HG03342 (cell line): ENCODE results near the gene KRTAP16-1.
"Not testable (repeated sequence)": the region's sequence is repeated elsewhere in the genome, so short reads cannot be mapped to it uniquely, and the experiment has no call there.

ENCODE experiments used
- ATAC-seq: cut with Tn5 transposase; IDR thresholded peaks from one replicate; pipeline ENCODE4 v1.9.1; 2021; ENCODE audit warnings: mild to moderate bottlenecking, moderate library complexity; ENCODE audit not compliant: unreplicated experiment

Gene KRTAP16-1

DNA sequence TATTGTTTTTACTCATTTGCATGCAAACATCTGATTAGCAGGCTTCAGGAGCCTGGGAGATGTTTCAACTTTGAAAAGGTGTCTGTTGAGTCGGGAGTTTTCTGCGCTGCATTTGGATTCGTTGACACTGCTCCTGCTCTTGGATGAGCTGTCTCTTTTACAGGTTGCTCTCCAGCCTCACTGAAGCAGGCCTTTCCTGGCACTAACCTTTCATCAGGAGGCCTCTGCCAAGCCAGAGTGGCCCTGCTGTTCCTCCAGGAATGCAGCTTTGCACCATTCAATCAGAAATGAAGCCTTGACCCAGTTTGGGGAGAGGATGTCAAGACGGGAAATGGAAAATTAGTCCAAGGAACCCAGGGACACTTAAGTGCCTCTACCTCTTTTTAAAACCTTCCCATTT is 6.1 kb downstream of the KRTAP16-1 start:
- ATAC-seq: no peak

- no peak for ATAC-seq
Observed at GRCh38 chr17:41301916-41302901, 6.9 kb downstream of the KRTAP16-1 start, which contains the start of gene KRTAP29-1. KRTAP29-1 (minus strand) TSS chr17:41302851; CDS start chr17:41302851, 0 bp downstream.

DNA sequence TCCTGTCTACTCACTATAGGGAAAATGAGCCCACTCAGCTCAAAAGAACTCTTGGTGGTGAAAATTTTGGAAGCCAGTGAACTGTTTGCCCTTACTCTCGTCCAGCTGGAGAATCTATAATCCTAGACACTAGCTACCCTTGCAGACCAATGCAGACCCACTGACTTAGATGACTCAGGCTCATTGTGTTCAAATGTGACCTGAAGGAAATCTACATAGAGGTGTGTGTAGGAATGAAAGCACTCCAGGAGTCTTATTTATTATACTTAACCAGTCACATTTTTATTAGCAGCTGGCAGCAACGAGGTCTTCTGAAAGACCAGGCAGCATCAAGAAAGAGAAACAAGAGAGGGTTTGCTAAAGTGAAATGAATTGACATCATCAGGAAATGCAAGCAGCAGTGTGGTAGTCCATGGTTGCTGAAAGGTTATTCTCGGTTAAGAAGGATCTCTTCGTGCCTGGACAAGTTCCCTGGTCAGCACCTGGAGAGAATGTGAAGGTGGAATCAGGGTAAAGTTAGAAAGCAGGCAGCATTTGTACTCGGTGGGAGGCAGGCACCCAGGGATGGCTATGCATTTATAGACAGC is 7.8 kb downstream of the KRTAP16-1 start:
- no peak for ATAC-seq

DNA sequence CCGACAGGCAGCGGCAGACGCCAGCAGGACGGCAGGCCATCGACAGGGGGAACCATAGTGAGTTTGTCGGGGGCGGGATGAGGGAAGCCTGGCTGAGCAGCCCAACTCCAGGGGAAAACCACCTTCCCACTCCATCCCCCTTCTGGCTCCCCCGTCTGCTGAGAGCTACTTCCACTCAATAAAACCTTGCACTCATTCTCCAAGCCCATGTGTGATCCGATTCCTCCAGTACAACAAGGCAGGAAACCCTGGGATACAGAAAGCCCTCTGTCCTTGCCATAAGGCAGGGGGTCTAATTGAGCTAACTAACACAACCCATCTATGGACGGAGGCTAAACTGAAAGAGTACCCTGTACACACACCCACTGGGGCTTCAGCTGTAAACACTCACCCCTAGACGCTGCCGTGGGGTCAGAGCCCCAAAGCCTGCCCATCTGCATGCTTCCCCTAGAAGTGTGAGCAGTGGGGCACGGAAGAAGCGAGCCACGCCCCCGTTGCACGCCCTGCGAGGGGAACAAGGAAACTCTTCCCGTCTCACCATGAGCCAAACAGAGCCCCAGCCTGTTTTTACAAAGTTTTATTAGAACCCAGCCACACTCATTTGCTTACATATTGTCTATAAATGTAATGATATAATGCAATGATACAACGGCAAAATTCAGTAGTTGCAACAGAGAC is 10.5 kb downstream of the KRTAP16-1 start:
- ATAC-seq: no peak

DNA sequence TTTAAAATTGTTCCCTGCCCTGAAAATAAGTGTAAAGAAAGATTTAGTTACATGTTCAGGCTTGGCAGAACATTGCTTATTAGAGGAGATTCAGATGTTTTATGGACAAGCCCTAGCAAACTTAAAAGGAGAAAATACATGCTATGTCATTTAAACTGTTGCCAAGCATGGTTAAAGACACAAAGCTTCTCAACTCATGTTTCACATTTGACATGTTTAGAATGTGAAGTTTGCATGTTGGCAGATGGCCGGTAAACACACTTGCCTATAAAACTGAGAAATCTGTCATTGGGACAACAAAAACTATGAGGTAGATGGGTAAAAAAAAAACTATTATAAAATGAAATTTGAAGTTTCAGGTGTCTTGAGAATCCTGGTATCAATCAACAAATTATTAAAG is 12.3 kb downstream of the KRTAP16-1 start:
- ATAC-seq: no peak

DNA sequence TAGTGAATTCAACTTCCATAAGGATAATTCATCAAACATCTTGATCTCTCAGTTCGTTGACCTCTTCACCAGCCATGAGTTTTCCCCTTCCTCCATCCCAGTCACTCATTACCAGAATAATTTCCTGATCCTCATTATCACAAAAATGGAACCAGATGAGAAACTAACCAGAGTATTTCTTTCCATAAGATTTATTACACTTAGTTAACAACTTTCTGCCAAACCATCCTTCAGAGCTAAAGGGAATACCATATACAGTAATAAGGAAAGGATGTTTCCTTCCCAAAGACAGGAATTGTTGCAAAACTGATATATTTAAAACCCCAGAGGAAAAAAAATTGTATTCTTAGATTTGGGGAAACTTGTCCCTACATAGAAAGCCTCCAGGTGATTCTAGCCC is 15.1 kb downstream of the KRTAP16-1 start:
- no peak for ATAC-seq

- no peak for ATAC-seq
Observed at GRCh38 chr17:41287050-41287449, 22.1 kb downstream of the KRTAP16-1 start.

DNA sequence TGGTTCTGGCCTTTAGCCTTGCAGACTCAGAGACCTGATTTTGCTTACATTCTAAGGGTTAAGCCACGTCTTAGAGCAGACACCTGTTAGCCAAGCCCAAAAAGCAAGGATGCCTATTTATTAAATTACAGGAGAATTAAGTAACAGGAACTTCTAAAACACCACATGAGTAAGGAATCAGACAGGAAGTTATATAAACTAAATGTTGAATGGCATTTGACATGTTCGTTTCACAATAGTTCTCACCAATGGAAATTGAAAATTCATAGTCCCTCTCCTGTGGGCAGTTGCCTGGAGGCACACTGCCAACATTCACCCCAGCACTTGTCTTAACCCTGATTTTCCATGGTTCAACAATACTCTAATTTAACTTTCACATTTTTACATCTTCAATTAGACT is 24.6 kb downstream of the KRTAP16-1 start:
- no peak for ATAC-seq

GRCh38 chr17:41284043-41284442 is 25.1 kb downstream of the KRTAP16-1 start:
- no peak for ATAC-seq

DNA sequence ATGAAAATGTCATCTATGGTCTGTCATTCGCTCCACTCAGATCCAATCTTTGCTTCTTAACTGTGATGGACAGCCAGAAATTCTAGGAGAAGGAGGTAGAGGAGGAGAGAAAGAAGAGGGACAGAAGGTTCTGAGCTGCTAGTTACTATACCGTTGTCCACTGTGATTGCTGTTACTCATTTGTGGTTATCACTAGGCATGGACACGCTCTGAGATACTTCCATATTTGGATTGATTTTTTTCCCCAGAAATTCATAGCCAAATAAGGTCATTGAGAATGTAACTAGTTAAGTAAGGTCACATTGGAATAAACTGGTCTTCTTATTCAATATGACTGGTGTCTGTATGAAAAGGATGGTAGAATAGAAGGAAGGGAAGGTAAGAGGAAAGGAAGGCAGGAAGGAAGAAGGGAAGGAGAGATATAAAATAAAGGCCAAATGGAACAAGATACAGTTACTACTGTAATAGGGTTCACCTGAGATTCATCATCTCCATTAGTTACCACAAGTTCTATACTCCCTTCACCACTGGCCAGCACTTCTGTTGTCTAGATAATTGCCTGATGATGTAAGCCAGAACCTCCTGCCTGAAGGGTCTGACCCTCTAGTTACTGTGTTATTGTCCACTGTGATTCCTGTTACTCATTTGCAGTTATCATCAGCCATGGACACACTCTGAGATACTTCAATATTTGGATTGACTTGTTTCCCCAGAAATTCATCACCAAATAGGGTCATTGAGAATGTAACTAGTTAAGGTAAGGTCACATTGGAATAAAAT is 30.7 kb downstream of the KRTAP16-1 start:
- ATAC-seq: no peak

GRCh38 chr17:41275648-41276190 is 33.4 kb downstream of the KRTAP16-1 start, which contains the start of gene KRTAP9-7:
KRTAP9-7 (plus strand) TSS chr17:41275698; CDS start chr17:41275698, 0 bp downstream.
- ATAC-seq: not testable (repeated sequence)

- no peak for ATAC-seq
Observed at GRCh38 chr17:41271858-41272257, 37.3 kb downstream of the KRTAP16-1 start.

DNA sequence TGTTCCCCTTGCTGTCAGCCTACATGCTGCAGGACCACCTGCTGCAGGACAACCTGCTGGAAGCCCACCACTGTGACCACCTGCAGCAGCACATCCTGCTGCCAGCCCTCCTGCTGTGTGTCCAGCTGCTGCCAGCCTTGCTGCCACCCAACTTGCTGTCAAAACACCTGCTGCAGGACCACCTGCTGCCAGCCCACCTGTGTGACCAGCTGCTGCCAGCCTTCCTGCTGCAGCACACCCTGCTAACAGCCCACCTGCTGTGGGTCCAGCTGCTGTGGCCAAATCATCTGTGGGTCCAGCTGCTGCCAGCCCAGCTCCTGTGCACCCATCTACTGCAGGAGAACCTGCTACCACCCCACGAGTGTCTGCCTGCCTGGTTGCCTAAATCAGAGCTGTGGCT is 37.8 kb downstream of the KRTAP16-1 start:
- ATAC-seq: not testable (repeated sequence)

DNA sequence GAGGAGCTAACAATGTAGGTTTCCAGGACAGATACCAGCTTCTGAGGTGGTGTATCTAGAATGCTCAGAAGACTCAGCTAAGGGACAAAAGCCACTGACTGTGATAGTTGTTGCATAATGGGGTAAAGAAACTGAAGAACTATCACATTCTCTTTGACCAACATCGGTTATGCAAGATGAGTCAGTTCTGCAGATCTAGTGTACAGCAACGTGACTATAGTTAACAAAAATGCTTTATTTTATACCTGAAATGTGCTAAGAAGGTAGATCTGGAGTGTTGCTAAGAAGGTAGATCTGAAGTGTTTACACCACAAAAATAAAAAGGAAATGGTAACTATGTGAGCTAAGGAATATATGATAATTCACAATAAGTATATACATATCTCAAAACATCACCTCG is 41.4 kb downstream of the KRTAP16-1 start:
- no peak for ATAC-seq

- no peak for ATAC-seq
Observed at GRCh38 chr17:41265078-41265477, 44.0 kb downstream of the KRTAP16-1 start, which contains the start of gene KRTAP9-6. KRTAP9-6 (plus strand) TSS chr17:41265378; CDS start chr17:41265378, 0 bp downstream.

DNA sequence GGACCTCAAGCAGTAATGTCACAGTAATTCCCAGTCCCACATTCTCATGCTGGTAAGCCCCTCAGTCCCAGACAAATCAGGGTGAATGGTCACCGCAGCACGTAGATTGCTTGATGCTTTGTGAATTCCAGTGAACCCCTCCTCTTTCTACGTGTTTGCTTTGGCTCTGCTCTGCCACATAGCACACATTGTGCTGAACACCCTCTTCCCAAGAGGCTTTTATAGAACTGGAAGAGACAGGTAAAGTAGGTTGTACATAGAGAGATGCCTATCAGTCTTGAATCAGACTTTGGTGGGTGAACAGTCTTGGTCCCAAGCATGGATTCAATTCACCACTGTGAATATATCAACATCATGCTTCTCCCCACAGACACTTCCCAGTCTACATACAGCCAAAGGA is 44.5 kb downstream of the KRTAP16-1 start:
- no peak for ATAC-seq

DNA sequence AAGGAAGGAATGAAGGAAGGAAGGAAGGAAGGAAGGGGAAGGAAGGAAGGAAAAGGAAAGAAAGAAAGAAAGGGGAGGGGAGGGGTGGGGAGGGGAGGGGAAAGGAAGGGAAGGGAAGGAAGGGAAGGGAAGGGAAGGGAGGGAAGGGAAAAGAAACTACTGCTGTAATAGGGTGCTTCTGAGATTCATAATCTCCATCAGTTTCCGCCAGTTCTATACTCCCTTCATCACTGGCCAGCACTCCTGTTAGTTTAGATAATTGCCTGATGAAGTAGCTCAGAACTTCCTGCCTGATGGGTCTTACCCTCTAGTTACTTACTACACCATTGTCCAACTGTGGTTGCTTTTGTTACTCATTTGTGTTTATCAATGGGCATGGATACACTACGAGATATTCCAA is 45.9 kb downstream of the KRTAP16-1 start:
- no peak for ATAC-seq

GRCh38 chr17:41258406-41258805 is 50.7 kb downstream of the KRTAP16-1 start:
- ATAC-seq: no peak
